HepG2 (cell line): ENCODE results near the gene DNAH9. TPM values are rescaled to one million over a fixed set of nuclear protein-coding genes. Genes with fewer than 3 reads are reported as not detected.

ENCODE experiments used
- ATAC-seq: fragments of 200-7000 bp; cut with Tn5 transposase; 3 replicates; pipeline ENCODE4 v1.9.1; 2020; ENCODE audit warnings: mild to moderate bottlenecking, moderate library complexity
- BruUV-seq: library from RNA; stranded (reverse); fragments of 400-500 nt; replicated peaks from 2 replicates; lab custom pipeline; 2021; lab: Mats Ljungman, UMichigan
- CTCF ChIA-PET: fragments of 300-600 bp; formaldehyde crosslinking; extraction: SDS; loops from one replicate; lab custom pipeline; 2021; ENCODE audit warnings: low total read pairs, inconsistent platforms, low intra/inter-chr PET ratio; lab: Yijun Ruan, JAX
- POLR2A ChIA-PET: fragments of 350-600 bp; sonication (Branson Sonifier 250); formaldehyde crosslinking; loops from one replicate; lab custom pipeline; 2020; ENCODE audit warnings: antibody characterized with exemption, inconsistent platforms; lab: Yijun Ruan, JAX
- DNase-seq: peaks from one replicate; pipeline ENCODE4 v3.0.0-alpha.2; 2015; ENCODE audit warnings: low spot score
- FAIRE-seq: peaks from 3 replicates; lab custom pipeline; 2011; peaks lifted over from hg19 to GRCh38; lab: Jason Lieb, UNC
- H2AFZ ChIP-seq: one replicate; pipeline ENCODE4 v1.6.1; 2011; ENCODE audit warnings: low read length, inconsistent platforms
- H3K27ac ChIP-seq: fragments of 300-600 bp; 3 replicates; pipeline ENCODE4 v1.8.0; 2011; ENCODE audit warnings: mixed run types, mild to moderate bottlenecking, mixed read lengths, low read length, inconsistent platforms; ENCODE audit not compliant: insufficient read depth; ENCODE audit errors: extremely low read length
- H3K27me3 ChIP-seq, 2 experiments: fragments of 200-600 bp in 1 of 2; 2 replicates in 1 of 2; 3 replicates in 1 of 2; pipeline versions ENCODE4 v1.6.0 to v1.8.0; 2011; ENCODE audit warnings: low read length in 2 of 2, mild to moderate bottlenecking in 2 of 2, moderate library complexity in 2 of 2, inconsistent platforms in 1 of 2; ENCODE audit not compliant: insufficient read depth in 2 of 2, control insufficient read depth in 1 of 2
- H3K36me3 ChIP-seq, 2 experiments: fragments of 200-600 bp in 1 of 2; replicated peaks in 1 of 2; 2 replicates in 1 of 2; 3 replicates in 1 of 2; pipeline versions ENCODE4 v1.5.1 to v1.8.0; 2011; ENCODE audit warnings: low read length in 2 of 2, inconsistent platforms in 1 of 2; ENCODE audit not compliant: insufficient read depth in 2 of 2, control insufficient read depth in 1 of 2
- H3K4me1 ChIP-seq: 2 replicates; pipeline ENCODE4 v1.5.1; 2012; ENCODE audit warnings: low read length, inconsistent platforms; ENCODE audit not compliant: insufficient read depth
- H3K4me2 ChIP-seq: 2 replicates; pipeline ENCODE4 v1.6.0; 2011; ENCODE audit warnings: low read depth, low read length, inconsistent platforms
- H3K4me3 ChIP-seq, 3 experiments: fragments of 200-600 bp in 1 of 3; sonication (generic), shearing (Covaris generic) in 1 of 3; replicated peaks in 1 of 3; 2 replicates each; pipeline ENCODE4 v1.5.1; 2011 to 2016; ENCODE audit warnings: low read length in 3 of 3, inconsistent platforms in 2 of 3, low read depth in 2 of 3, mild to moderate bottlenecking in 2 of 3, control low read depth in 1 of 3, mixed read lengths in 1 of 3; ENCODE audit not compliant: insufficient read depth in 1 of 3
- H3K79me2 ChIP-seq: one replicate; pipeline ENCODE4 v1.6.1; 2011; ENCODE audit warnings: low read length, inconsistent platforms; ENCODE audit not compliant: insufficient read depth
- H3K9ac ChIP-seq: 2 replicates; pipeline ENCODE4 v1.6.0; 2011; ENCODE audit warnings: mild to moderate bottlenecking, low read depth, low read length, inconsistent platforms; ENCODE audit not compliant: insufficient read depth
- H3K9me3 ChIP-seq: 2 replicates; pipeline ENCODE4 v1.5.1; 2012; ENCODE audit warnings: mild to moderate bottlenecking, low read length
- H4K20me1 ChIP-seq: 2 replicates; pipeline ENCODE4 v1.6.0; 2011; ENCODE audit warnings: inconsistent platforms, mild to moderate bottlenecking, low read length, moderate library complexity; ENCODE audit not compliant: insufficient read depth
- FOXC1 ChIP-seq: sonication (generic); formaldehyde crosslinking; IDR thresholded peaks from 2 replicates; pipeline ENCODE4 v1.8.0; 2022; ENCODE audit warnings: mild to moderate bottlenecking, missing genetic modification reagents, borderline replicate concordance
- GPN1 ChIP-seq: sonication (generic); formaldehyde crosslinking; IDR thresholded peaks from 2 replicates; pipeline ENCODE4 v1.5.1; 2020; ENCODE audit warnings: missing genetic modification reagents, borderline replicate concordance
- HOMEZ ChIP-seq: IDR thresholded peaks from 2 replicates; pipeline ENCODE4 v1.6.1; 2016; ENCODE audit warnings: low read depth
- IKZF4 ChIP-seq: sonication (generic); formaldehyde crosslinking; IDR thresholded peaks from 2 replicates; pipeline ENCODE4 v1.5.1; 2020; ENCODE audit warnings: borderline replicate concordance, mild to moderate bottlenecking, low read depth, missing genetic modification reagents; ENCODE audit errors: not compliant biosample characterization
- MNT ChIP-seq: fragments of 450-650 bp; IDR thresholded peaks from 2 replicates; pipeline ENCODE4 v1.6.1; 2016
- POGZ ChIP-seq: sonication (generic); formaldehyde crosslinking; IDR thresholded peaks from 2 replicates; pipeline ENCODE4 v1.4.0; 2020; ENCODE audit warnings: mild to moderate bottlenecking, missing genetic modification reagents
- POLR2A ChIP-seq, 2 experiments: IDR thresholded peaks; 2 replicates each; pipeline ENCODE4 v1.6.1; 2011; ENCODE audit warnings: low read depth in 2 of 2, low read length in 2 of 2, mild to moderate bottlenecking in 1 of 2, moderate library complexity in 1 of 2; ENCODE audit not compliant: insufficient read depth in 1 of 2
- ZFP90 ChIP-seq: sonication (generic); formaldehyde crosslinking; IDR thresholded peaks from 2 replicates; pipeline ENCODE4 v1.8.0; 2022; ENCODE audit warnings: missing genetic modification reagents, mild to moderate bottlenecking, inconsistent platforms, borderline replicate concordance
- ZMAT3 ChIP-seq: sonication (generic); formaldehyde crosslinking; conservative IDR thresholded peaks from 2 replicates; pipeline ENCODE4 v1.7.0; 2021; ENCODE audit warnings: missing genetic modification reagents
- ZNF101 ChIP-seq: sonication (generic); formaldehyde crosslinking; IDR thresholded peaks from 2 replicates; pipeline ENCODE4 v1.4.0; 2020; ENCODE audit warnings: mild to moderate bottlenecking, low read depth, missing genetic modification reagents, borderline replicate concordance
- ZNF749 ChIP-seq: sonication (generic); formaldehyde crosslinking; IDR thresholded peaks from 2 replicates; pipeline ENCODE4 v1.8.0; 2022; ENCODE audit warnings: mild to moderate bottlenecking, missing genetic modification reagents, moderate library complexity, borderline replicate concordance
- WGBS: methylation state at CpG from one replicate; pipeline ENCODE4 v1.1.6; 2017; ENCODE audit warnings: low lambda C conversion rate; 5-methylcytosine and 5-hydroxymethylcytosine counted together
- in situ Hi-C: cut with HindIII; loops from 2 replicates; pipeline ENCODE4 v1.10.0; 2017; ENCODE audit warnings: low pct_unique_long_range_greater_than_20kb; ENCODE audit not compliant: extremely low pct_ligation_motif_present
- intact Hi-C: fragments of 100-400 bp; cut with micrococcal nuclease; formaldehyde crosslinking; loops from one replicate; pipeline ENCODE4 v1.10.0; 2022; ENCODE audit not compliant: unreplicated experiment
- polyA plus RNA-seq, 8 experiments: library from polyadenylated mRNA; depleted of rRNA in 3 of 8; stranded (reverse) in 7 of 8; unstranded in 1 of 8; fragments of >200 nt; fragmentation: Illumina TruSeq in 4 of 8; extraction: Trizol in 4 of 8; gene quantifications; 2 replicates each; pipeline versions ENCODE4 v1.2.1 to v1.2.3, GENCODE V29; 2011 to 2016; ENCODE audit warnings: low read depth in 4 of 8, missing spikeins in 1 of 8, mixed read lengths in 1 of 8; ENCODE audit not compliant: insufficient read depth in 1 of 8
- total RNA-seq, 5 experiments: library from RNA; depleted of rRNA; stranded (reverse); fragments of >200 nt; fragmentation: Illumina TruSeq; extraction: Trizol; gene quantifications; 2 replicates each; pipeline ENCODE4 v1.2.3, GENCODE V29; 2016; ENCODE audit warnings: low read depth in 1 of 5

The DNAH9 gene
- total and polyA plus RNA-seq, 2 of the 13 experiments (the other 11 are each of a cell fraction or from before 2014, with no cell fraction given) = not detected

GRCh38 chr17:11803231-11803969 is 205.1 kb downstream of the DNAH9 start:
- WGBS = 53% methylated on average over 9 of the region's 9 CpGs
- no peak for DNase-seq
- TF ChIP-seq ZNF749 (CRISPR knock-in tag) = no peak
- TF ChIP-seq POGZ (CRISPR knock-in tag) = no peak
- TF ChIP-seq MNT = no peak
- TF ChIP-seq POLR2A (IDR thresholded peaks at IDR 0.05; ENCODE audit: insufficient read depth in 1 of 2, low read depth in 2 of 2, low read length in 2 of 2) = no peak
- TF ChIP-seq FOXC1 (CRISPR knock-in tag) = no peak
- no peak for TF ChIP-seq ZFP90
- TF ChIP-seq HOMEZ = no peak
- no peak for TF ChIP-seq GPN1
- TF ChIP-seq ZNF101 (CRISPR knock-in tag) = no peak
- no peak for TF ChIP-seq ZMAT3 (CRISPR knock-in tag)
- no peak for TF ChIP-seq IKZF4
- Histone ChIP-seq H3K27me3 (peaks cover 0 to 5% of the 10 kb centered on the region in 2 experiments; a peak in 1 of 5 replicates), H4K20me1 (no peaks in the 10 kb centered on the region), H3K36me3 (no peaks in the 10 kb centered on the region), H3K4me3 (no peak overlapping the region), H3K27ac (no peak overlapping the region), H3K4me2 (no peak overlapping the region), H2AFZ (no peak overlapping the region), H3K4me1 (no peaks in the 10 kb centered on the region), H3K9me3 (no peaks in the 10 kb centered on the region), H3K9ac (no peak overlapping the region), H3K79me2 (no peaks in the 10 kb centered on the region)
- ATAC-seq = no peak
- CTCF ChIA-PET = no interaction called here
- in situ Hi-C loops = no loop called here
- intact Hi-C loops = no loop called here
- no TSS peak for BruUV-seq
- POLR2A ChIA-PET = no interaction called here
- FAIRE-seq = no peak
